Measurements from ENCODE around the gene USP17L5. TPM values are rescaled to one million over a fixed set of nuclear protein-coding genes. Genes with fewer than 3 reads are reported as not detected.

USP17L5 gene, protein sequence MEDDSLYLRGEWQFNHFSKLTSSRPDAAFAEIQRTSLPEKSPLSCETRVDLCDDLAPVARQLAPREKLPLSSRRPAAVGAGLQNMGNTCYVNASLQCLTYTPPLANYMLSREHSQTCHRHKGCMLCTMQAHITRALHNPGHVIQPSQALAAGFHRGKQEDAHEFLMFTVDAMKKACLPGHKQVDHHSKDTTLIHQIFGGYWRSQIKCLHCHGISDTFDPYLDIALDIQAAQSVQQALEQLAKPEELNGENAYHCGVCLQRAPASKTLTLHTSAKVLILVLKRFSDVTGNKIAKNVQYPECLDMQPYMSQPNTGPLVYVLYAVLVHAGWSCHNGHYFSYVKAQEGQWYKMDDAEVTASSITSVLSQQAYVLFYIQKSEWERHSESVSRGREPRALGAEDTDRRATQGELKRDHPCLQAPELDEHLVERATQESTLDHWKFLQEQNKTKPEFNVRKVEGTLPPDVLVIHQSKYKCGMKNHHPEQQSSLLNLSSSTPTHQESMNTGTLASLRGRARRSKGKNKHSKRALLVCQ
- total RNA-seq: not detected in 2 replicates

GRCh38 chr4:9339103-9339502 is at the start of gene USP17L5:
Gene USP17L5 (plus strand): TSS chr4:9339403. CDS start chr4:9339403, 0 bp downstream.

GRCh38 chr4:9324865-9325264 is 14.3 kb upstream of the USP17L5 start, which contains the start of gene USP17L24:
Gene USP17L24 (plus strand): TSS chr4:9325165. CDS start chr4:9325165, 0 bp downstream.

GRCh38 chr4:9329611-9330010 is 9.6 kb upstream of the USP17L5 start, which contains the start of gene USP17L25:
Gene USP17L25 (plus strand): TSS chr4:9329911. CDS start chr4:9329911, 0 bp downstream.

DNA sequence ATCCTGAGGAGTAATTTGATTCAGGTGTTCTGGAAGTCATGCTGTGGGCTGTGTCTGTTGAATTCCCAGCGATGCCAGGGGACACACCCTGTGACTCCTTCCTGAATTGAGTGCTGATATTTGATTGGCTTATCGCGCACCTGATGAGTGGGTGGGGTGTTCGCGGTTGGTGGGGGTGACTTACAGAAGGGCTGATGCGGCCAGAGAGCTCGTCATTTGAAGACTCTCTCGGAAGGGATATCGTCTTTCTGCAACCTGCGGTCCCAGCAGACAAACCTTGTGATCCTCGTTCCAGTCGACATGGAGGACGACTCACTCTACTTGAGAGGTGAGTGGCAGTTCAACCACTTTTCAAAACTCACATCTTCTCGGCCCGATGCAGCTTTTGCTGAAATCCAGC is 4.8 kb upstream of the USP17L5 start, which contains the start of gene USP17L26:
TSS of gene USP17L26 (plus strand) at position 301 of the 400 bp plus-strand sequence. CDS start at position 301, 0 bp downstream.

GRCh38 chr4:9343848-9344247 is 4.6 kb downstream of the USP17L5 start, which contains the start of gene USP17L27:
Gene USP17L27 (plus strand): TSS chr4:9344148. CDS start chr4:9344148, 0 bp downstream.

GRCh38 chr4:9348593-9348992 is 9.4 kb downstream of the USP17L5 start, which contains the start of gene USP17L28:
Gene USP17L28 (plus strand): TSS chr4:9348893. CDS start chr4:9348893, 0 bp downstream.

GRCh38 chr4:9353338-9353737 is 14.1 kb downstream of the USP17L5 start, which contains the start of gene USP17L29:
Gene USP17L29 (plus strand): TSS chr4:9353638. CDS start chr4:9353638, 0 bp downstream.

GRCh38 chr4:9362829-9363228 is 23.6 kb downstream of the USP17L5 start, which contains the start of gene USP17L30:
Gene USP17L30 (plus strand): TSS chr4:9363129. CDS start chr4:9363129, 0 bp downstream.

Other genes starting within 250 kb of the USP17L5 start
- gene FAM90A26, start 169.0 kb upstream of the USP17L5 start, total RNA-seq: not detected in 2 replicates
- gene USP17L10, start 128.7 kb upstream of the USP17L5 start, total RNA-seq: not detected in 2 replicates
- not detected in 2 replicates for gene USP17L11, start 124.0 kb upstream of the USP17L5 start, total RNA-seq
- not detected in 2 replicates for gene USP17L12, start 119.3 kb upstream of the USP17L5 start, total RNA-seq
- gene USP17L13, start 114.5 kb upstream of the USP17L5 start, total RNA-seq: not detected in 2 replicates
- gene USP17L15, start 105.0 kb upstream of the USP17L5 start, total RNA-seq: not detected in 2 replicates
- not detected in 2 replicates for gene USP17L17, start 95.5 kb upstream of the USP17L5 start, total RNA-seq
- gene USP17L18, start 90.8 kb upstream of the USP17L5 start, total RNA-seq: not detected in 2 replicates
- gene USP17L19, start 86.0 kb upstream of the USP17L5 start, total RNA-seq: not detected in 2 replicates
- gene USP17L20, start 81.3 kb upstream of the USP17L5 start, total RNA-seq: not detected in 2 replicates
- gene USP17L21, start 76.5 kb upstream of the USP17L5 start, total RNA-seq: not detected in 2 replicates
- not detected in 2 replicates for gene USP17L22, start 71.8 kb upstream of the USP17L5 start, total RNA-seq
- not detected in 2 replicates for gene USP17L24, start 14.2 kb upstream of the USP17L5 start, total RNA-seq
- not detected in 2 replicates for gene USP17L25, start 9.5 kb upstream of the USP17L5 start, total RNA-seq
- not detected in 2 replicates for gene USP17L26, start 4.7 kb upstream of the USP17L5 start, total RNA-seq
- not detected in 2 replicates for gene USP17L27, start 4.7 kb downstream of the USP17L5 start, total RNA-seq
- not detected in 2 replicates for gene USP17L28, start 9.5 kb downstream of the USP17L5 start, total RNA-seq
- gene USP17L29, start 14.2 kb downstream of the USP17L5 start, total RNA-seq: not detected in 2 replicates
- not detected in 2 replicates for gene USP17L30, start 23.7 kb downstream of the USP17L5 start, total RNA-seq
- not detected in 2 replicates for gene DEFB131A, start 105.0 kb downstream of the USP17L5 start, total RNA-seq

All from hair follicular keratinocyte (primary cell).